MCF 10A (cell line): ENCODE data around the gene NFU1. TPM values are rescaled to one million over a fixed set of nuclear protein-coding genes. Genes with fewer than 3 reads are reported as not detected.
A peak's percentile ranks its signal among the peaks of the same experiment; 100 is the strongest.

Experiments used
- BruUV-seq: library from RNA; stranded (reverse); fragments of 400-500 nt; replicated peaks from 2 replicates; lab custom pipeline; 2021; lab: Mats Ljungman, UMichigan
- CTCF ChIA-PET: fragments of 300-600 bp; sonication (Branson Sonifier 250); formaldehyde crosslinking; extraction: SDS; loops from one replicate; lab custom pipeline; 2021; ENCODE audit warnings: antibody characterized with exemption, inconsistent platforms; lab: Yijun Ruan, JAX
- POLR2A ChIA-PET: fragments of 300-600, 350-650 bp; sonication (Branson Sonifier 250); formaldehyde crosslinking; extraction: SDS; loops from one replicate; lab custom pipeline; 2020; ENCODE audit warnings: antibody characterized with exemption, inconsistent platforms; lab: Yijun Ruan, JAX
- DNase-seq: peaks from one replicate; pipeline ENCODE4 v3.0.0-alpha.2; 2018; ENCODE audit not compliant: unreplicated experiment
- H3K27ac Mint-ChIP-seq: one replicate; pipeline ENCODE4 v1.8.0; 2022; ENCODE audit warnings: mild to moderate bottlenecking, low read depth, mixed read lengths; ENCODE audit not compliant: unreplicated experiment
- H3K27me3 Mint-ChIP-seq: one replicate; pipeline ENCODE4 v1.8.0; 2022; ENCODE audit warnings: mixed read lengths; ENCODE audit not compliant: insufficient read depth, unreplicated experiment
- H3K36me3 Mint-ChIP-seq: one replicate; pipeline ENCODE4 v1.8.0; 2022; ENCODE audit warnings: mild to moderate bottlenecking, moderate library complexity, mixed read lengths; ENCODE audit not compliant: insufficient read depth, unreplicated experiment
- H3K4me1 Mint-ChIP-seq: one replicate; pipeline ENCODE4 v1.8.0; 2022; ENCODE audit warnings: mixed read lengths; ENCODE audit not compliant: insufficient read depth, unreplicated experiment
- H3K4me3 Mint-ChIP-seq: one replicate; pipeline ENCODE4 v1.8.0; 2022; ENCODE audit warnings: mild to moderate bottlenecking, moderate library complexity, mixed read lengths; ENCODE audit not compliant: unreplicated experiment
- H3K9me3 Mint-ChIP-seq: one replicate; pipeline ENCODE4 v1.8.0; 2022; ENCODE audit warnings: mixed read lengths; ENCODE audit not compliant: unreplicated experiment
- CTCF ChIP-seq: fragments of 200-600 bp; IDR thresholded peaks from one replicate; pipeline ENCODE4 v1.8.0; 2022; ENCODE audit warnings: antibody characterized with exemption, mild to moderate bottlenecking; ENCODE audit not compliant: unreplicated experiment
- intact Hi-C: fragments of 100-400 bp; cut with micrococcal nuclease; formaldehyde crosslinking; loops from 2 replicates; pipeline ENCODE4 v1.14.1; 2022
- total RNA-seq: library from RNA; stranded (reverse); gene quantifications from 2 replicates; pipeline ENCODE4 v1.2.3, GENCODE V29; 2022

NFU1 gene
- total RNA-seq, 1 experiment from 2014 or later = 32.3 TPM

- BruUV-seq = no TSS peak
- ChIA-PET CTCF (no interaction called here), POLR2A (interaction anchor here (0.6 to 1.6 kb wide), 3 partner anchors 10 to 145 kb away, joined by 3 to 7 read pairs (median 5); partner anchors contain the start of gene NFU1)
- Mint-ChIP-seq H3K27ac (no peak overlapping the region), H3K36me3 (peaks cover 39% of the 10 kb centered on the region), H3K9me3 (no peaks in the 10 kb centered on the region), H3K27me3 (no peaks in the 10 kb centered on the region), H3K4me1 (peaks cover 43% of the 10 kb centered on the region), H3K4me3 (no peak overlapping the region)
- intact Hi-C loops = no loop called here
- TF ChIP-seq CTCF = no peak
- no peak for DNase-seq
Measured at GRCh38 chr2:69380072-69380917, 56.9 kb downstream of the NFU1 start.

GRCh38 chr2:69376403-69376802 is 60.8 kb downstream of the NFU1 start:
- no peak overlapping the region for H3K27ac Mint-ChIP-seq
- ChIA-PET POLR2A (interaction anchor here (1.3 kb wide), 1 partner anchor 10 kb away, joined by 6 read pairs; the partner anchor contains the start of gene GFPT1), CTCF (interaction anchor here (0.6 to 2.7 kb wide), 8 partner anchors 9 to 793 kb away, joined by 3 to 14 read pairs (median 3); no protein-coding TSS in a partner anchor)
- H3K36me3 Mint-ChIP-seq = peaks cover 42% of the 10 kb centered on the region
- no peak for DNase-seq
- no peak overlapping the region for H3K4me3 Mint-ChIP-seq
- TF ChIP-seq CTCF = no peak
- H3K27me3 Mint-ChIP-seq = no peaks in the 10 kb centered on the region
- H3K9me3 Mint-ChIP-seq = no peaks in the 10 kb centered on the region
- BruUV-seq = no TSS peak
- peaks cover 19% of the 10 kb centered on the region for H3K4me1 Mint-ChIP-seq
- intact Hi-C loops = no loop called here

GRCh38 chr2:69375494-69376353 is 61.5 kb downstream of the NFU1 start:
- Mint-ChIP-seq H3K9me3 (no peaks in the 10 kb centered on the region), H3K4me1 (peaks cover 16% of the 10 kb centered on the region), H3K27me3 (no peaks in the 10 kb centered on the region), H3K27ac (no peak overlapping the region), H3K4me3 (no peak overlapping the region), H3K36me3 (peaks cover 47% of the 10 kb centered on the region)
- BruUV-seq = no TSS peak
- ChIA-PET CTCF (interaction anchor here (0.6 to 2.7 kb wide), 8 partner anchors 10 to 558 kb away, joined by 3 to 14 read pairs (median 4); no protein-coding TSS in a partner anchor), POLR2A (interaction anchor here (1.3 kb wide), 1 partner anchor 11 kb away, joined by 6 read pairs; the partner anchor contains the start of gene GFPT1)
- intact Hi-C loops = no loop called here
- TF ChIP-seq CTCF = peak; percentile 40
- peak; percentile 49 for DNase-seq
